Measurements from ENCODE around the gene ELMO1.

ELMO1 gene

GRCh38 chr7:37112218-37112617 is 336.4 kb downstream of the ELMO1 start:
- no peak for DNase-seq

- no peak for DNase-seq
Observed at GRCh38 chr7:37111459-37111858, 337.2 kb downstream of the ELMO1 start.

GRCh38 chr7:37110660-37111424 is 337.8 kb downstream of the ELMO1 start:
- DNase-seq: no peak

GRCh38 chr7:37109843-37110242 is 338.8 kb downstream of the ELMO1 start:
- no peak for DNase-seq

- no peak for DNase-seq
Observed at GRCh38 chr7:37109016-37109683, 339.5 kb downstream of the ELMO1 start.

- DNase-seq: no peak
Observed at GRCh38 chr7:37108615-37109014, 340.0 kb downstream of the ELMO1 start.

DNA sequence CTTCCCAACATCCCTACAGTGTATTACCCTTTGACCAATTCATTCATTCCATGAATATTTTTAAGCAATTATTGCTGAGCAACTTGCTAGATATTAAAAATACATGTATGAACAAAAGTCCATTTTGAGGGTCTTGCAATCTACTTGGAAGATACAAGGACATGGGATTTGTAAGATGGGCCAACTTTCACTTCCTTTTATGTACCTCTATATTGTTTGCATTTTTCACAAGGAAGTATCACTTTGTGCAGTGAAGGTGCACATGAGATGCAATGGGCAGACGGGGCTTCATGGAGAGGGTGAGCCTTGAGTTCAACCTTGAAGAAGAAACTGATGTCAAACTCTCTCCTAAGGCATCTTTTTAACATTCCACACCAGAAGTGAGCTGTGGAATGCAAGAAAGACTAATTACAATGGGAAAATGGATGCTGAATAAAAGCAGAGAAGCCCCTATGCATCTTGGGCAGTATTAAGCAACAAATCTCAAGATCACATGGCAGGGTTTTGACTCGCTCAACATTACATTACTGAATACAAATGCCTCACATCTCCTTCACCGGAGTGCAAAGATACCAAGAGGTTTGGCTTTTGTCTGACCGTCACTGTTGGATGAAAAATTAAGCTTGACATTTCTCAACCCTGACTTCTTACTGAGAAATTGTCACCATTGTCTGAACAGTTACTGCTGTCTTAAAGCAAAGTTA is 341.5 kb downstream of the ELMO1 start:
- DNase-seq: no peak

GRCh38 chr7:37105762-37106161 is 342.9 kb downstream of the ELMO1 start:
- DNase-seq: no peak

- no peak for DNase-seq
Observed at GRCh38 chr7:37104822-37105518, 343.7 kb downstream of the ELMO1 start.

GRCh38 chr7:37102518-37103137 is 346.0 kb downstream of the ELMO1 start:
- DNase-seq: no peak

DNA sequence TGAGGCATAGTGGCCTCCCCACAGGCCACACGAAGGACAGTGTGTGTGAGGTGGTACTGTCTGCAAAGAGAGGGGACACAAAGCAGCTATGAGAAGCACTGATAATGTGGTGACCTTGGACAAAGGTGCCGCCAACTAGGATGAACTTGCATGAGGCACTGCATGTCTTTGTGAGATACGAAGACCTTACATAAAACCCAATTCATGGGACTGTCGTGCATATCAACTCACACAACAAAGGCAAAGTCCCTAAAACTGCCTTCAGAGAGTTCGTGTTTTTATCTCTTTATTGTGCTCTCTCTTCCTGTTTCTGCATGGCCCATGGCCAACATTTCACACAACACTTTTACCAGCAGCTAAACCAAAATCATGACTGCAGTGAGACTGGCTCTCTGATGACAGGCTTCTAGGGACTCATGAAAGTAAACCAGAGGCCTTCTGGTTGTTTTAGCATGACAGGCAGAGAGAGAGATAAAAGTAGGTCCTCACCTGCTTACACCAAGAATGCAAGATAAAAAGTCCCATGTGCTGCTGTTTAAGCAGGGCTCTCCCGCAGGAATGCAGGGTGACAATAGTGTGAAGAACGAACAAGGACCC is 347.8 kb downstream of the ELMO1 start:
- DNase-seq: no peak

- DNase-seq: no peak
Observed at GRCh38 chr7:37098762-37099161, 349.9 kb downstream of the ELMO1 start.

DNA sequence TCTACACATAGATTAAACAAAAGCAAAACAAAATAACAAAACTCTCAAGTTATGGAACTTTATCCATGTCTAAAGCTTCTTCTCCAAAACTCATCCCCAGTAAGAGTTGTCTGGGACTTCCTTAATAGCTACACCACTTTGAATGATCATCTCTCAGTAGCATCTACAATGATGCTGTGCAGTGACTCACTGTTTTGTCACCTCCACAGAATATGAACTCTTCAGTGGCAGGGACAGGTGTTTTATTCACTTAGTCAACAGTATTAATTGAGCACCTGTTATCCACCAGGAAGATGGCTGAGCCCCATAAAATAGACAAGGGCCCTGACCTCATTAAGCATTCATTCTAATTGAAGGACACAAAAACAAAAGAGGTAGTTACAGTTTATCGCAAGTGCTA is 350.7 kb downstream of the ELMO1 start:
- DNase-seq: no peak

GRCh38 chr7:37097276-37097675 is 351.4 kb downstream of the ELMO1 start:
- no peak for DNase-seq

- no peak for DNase-seq
Observed at GRCh38 chr7:37096341-37096740, 352.3 kb downstream of the ELMO1 start.

DNA sequence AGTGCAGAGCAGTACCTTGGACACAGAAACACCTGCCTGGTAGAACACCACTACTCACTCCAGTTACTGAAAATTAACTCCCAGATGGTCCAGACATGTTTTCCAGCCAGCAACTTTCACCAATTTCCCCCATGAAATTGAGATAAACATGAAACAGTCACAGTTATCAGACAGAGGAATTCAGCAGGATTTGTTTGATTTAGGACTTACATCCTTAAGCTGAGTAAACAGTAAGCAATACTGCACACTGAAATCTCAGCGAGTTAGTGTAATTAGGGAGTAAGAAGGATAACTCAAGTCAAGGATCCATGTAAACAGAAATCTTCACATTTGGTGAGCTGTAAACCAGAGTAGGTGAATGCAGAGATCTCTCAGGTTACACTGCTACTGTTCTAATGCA is 353.5 kb downstream of the ELMO1 start:
- DNase-seq: no peak

GRCh38 chr7:37093257-37093656 is 355.4 kb downstream of the ELMO1 start:
- DNase-seq: no peak

DNA sequence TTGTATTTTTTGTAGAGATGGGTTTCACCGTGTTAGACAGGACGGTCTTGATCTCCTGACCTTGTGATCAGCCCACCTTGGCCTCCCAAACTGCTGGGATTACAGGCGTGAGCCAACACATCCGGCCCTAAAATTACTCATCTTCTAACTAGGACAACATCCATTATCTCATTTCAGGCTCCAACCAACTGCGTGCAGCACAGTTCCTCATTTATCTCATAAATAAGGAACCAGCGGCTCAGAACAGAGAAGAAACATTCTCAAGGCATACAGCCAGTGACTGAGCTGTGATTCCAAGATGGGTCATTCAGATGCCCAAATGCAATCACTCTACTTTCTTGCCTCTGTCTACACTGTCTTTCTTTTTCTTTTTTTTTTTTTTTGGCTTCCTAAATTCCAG is 356.1 kb downstream of the ELMO1 start:
- no peak for DNase-seq

DNA sequence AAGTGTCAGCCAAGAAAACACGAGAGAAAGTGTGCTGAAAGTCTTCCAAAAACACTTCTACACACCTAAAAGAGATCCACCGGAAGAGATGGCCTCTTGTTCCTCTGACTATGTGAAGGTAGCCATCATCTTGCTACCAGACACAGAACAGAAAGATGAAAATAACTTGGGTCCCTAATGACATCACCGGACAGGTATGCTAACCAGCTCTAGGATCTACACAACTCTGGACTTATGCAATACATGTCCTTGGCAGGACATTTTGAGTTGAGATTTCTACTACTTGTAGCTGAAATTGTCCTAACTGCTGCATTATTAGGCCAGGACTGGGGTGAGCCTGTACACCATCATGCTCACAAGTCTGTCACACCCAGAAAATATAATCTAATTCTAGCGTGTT is 358.7 kb downstream of the ELMO1 start:
- no peak for DNase-seq

DNA sequence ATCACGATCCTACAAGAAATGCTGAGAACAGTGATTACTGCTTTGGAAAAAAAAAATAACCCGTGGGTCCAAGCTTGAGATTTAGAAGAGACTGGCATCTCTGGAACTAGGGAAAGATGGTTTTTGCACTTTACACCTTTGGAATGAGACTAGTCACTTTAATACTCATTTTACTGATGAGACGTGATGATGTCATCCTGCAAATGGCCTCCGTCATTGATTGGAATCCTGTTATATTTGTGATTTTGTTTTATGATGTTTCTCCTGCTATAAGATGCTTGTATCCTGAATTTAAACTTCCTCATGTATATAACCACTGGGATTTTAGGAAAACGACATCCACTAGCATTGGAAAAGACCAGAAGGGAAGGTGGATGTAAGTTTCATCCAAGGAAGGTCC is 363.1 kb downstream of the ELMO1 start:
- DNase-seq: no peak

- no peak for DNase-seq
Observed at GRCh38 chr7:37084303-37084702, 364.4 kb downstream of the ELMO1 start.

- DNase-seq: no peak
Observed at GRCh38 chr7:37083311-37084096, 365.2 kb downstream of the ELMO1 start.

Data from CD4-positive, alpha-beta T cell treated with Interleukin-12 subunit alpha and Interleukin-12 subunit beta, for 1 hour (primary cell).